ENCODE results near the gene CST8. TPM values are rescaled to one million over a fixed set of nuclear protein-coding genes. Genes with fewer than 3 reads are reported as not detected.

CST8 gene
- total RNA-seq, 1 experiment from 2014 or later: not detected

DNA sequence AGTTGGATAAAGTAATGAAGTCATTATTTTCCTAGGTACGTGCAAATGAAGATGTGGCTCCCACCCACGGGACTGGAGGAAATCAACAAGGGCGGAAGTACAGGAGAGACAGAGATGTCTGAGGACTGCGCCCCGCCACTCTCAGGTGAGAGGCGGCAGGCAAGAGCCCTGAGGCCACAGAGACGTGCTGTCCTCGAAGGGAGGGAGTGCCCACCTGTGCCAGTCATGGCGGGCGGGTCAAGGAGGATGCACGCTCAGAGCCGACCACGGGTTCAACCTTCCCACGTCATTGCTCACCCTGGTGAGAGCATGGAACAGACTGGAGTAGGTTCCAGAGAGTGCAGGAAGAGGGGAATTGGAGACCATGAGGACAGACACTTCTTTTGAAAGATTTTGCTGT, 12.7 kb downstream of the CST8 start:
- no peaks in the 10 kb centered on the region for H3K4me1 Mint-ChIP-seq (ENCODE audit: insufficient read depth, unreplicated experiment)
- H3K9me3 Mint-ChIP-seq (ENCODE audit: unreplicated experiment): no peaks in the 10 kb centered on the region
- no TSS peak for BruUV-seq (replicated peaks)
- intact Hi-C loops (cut with micrococcal nuclease): no loop called here
- no peaks in the 10 kb centered on the region for H3K36me3 Mint-ChIP-seq (ENCODE audit: insufficient read depth, unreplicated experiment)
- CTCF ChIA-PET: interaction anchor here (1.4 kb wide), 1 partner anchor 62 kb away, joined by 3 read pairs; no protein-coding TSS in a partner anchor
- POLR2A ChIA-PET: no interaction called here
- TF ChIP-seq, protein P1, sequence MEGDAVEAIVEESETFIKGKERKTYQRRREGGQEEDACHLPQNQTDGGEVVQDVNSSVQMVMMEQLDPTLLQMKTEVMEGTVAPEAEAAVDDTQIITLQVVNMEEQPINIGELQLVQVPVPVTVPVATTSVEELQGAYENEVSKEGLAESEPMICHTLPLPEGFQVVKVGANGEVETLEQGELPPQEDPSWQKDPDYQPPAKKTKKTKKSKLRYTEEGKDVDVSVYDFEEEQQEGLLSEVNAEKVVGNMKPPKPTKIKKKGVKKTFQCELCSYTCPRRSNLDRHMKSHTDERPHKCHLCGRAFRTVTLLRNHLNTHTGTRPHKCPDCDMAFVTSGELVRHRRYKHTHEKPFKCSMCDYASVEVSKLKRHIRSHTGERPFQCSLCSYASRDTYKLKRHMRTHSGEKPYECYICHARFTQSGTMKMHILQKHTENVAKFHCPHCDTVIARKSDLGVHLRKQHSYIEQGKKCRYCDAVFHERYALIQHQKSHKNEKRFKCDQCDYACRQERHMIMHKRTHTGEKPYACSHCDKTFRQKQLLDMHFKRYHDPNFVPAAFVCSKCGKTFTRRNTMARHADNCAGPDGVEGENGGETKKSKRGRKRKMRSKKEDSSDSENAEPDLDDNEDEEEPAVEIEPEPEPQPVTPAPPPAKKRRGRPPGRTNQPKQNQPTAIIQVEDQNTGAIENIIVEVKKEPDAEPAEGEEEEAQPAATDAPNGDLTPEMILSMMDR (IDR thresholded peaks at IDR 0.05; ENCODE audit: unreplicated experiment): no peak
- H3K27ac Mint-ChIP-seq (ENCODE audit: low read depth, unreplicated experiment): no peak overlapping the region
- H3K4me3 Mint-ChIP-seq (ENCODE audit: unreplicated experiment): no peak overlapping the region
- peaks cover 8% of the 10 kb centered on the region for H3K27me3 Mint-ChIP-seq (ENCODE audit: insufficient read depth, unreplicated experiment)
- DNase-seq (ENCODE audit: unreplicated experiment): no peak

DNA sequence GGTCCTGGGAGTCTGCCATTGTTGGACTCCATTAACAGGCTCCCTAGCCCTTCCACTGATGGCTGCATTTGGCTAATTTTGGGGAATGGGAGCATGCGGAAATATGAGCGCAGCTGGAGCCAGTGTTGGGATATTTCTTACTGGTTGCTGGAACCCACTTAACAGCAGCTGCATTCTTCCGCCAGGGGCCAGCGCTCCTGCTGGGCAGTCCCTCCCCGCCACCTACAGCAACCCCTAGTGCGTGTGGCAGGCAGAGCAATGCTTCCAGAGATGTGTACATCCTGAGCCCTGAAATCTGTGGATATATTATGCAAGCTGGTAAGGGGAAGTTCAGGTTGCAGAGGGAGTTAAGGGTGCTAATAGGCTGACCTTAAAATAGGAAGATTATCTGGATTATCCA, 16.4 kb downstream of the CST8 start:
- H3K9me3 Mint-ChIP-seq (ENCODE audit: unreplicated experiment): no peaks in the 10 kb centered on the region
- H3K27me3 Mint-ChIP-seq (ENCODE audit: insufficient read depth, unreplicated experiment): peaks cover 8% of the 10 kb centered on the region
- POLR2A ChIA-PET: no interaction called here
- CTCF ChIA-PET: interaction anchor here (0.9 kb wide), 2 partner anchors 64 to 100 kb away, joined by 3 read pairs; no protein-coding TSS in a partner anchor
- no peak overlapping the region for H3K27ac Mint-ChIP-seq (ENCODE audit: low read depth, unreplicated experiment)
- intact Hi-C loops (cut with micrococcal nuclease): no loop called here
- TF ChIP-seq, protein P1 (IDR thresholded peaks at IDR 0.05; ENCODE audit: unreplicated experiment): no peak
- peaks cover 6% of the 10 kb centered on the region for H3K36me3 Mint-ChIP-seq (ENCODE audit: insufficient read depth, unreplicated experiment)
- no TSS peak for BruUV-seq (replicated peaks)
- no peak for DNase-seq (ENCODE audit: unreplicated experiment)
- no peak overlapping the region for H3K4me3 Mint-ChIP-seq (ENCODE audit: unreplicated experiment)
- no peaks in the 10 kb centered on the region for H3K4me1 Mint-ChIP-seq (ENCODE audit: insufficient read depth, unreplicated experiment)

DNA sequence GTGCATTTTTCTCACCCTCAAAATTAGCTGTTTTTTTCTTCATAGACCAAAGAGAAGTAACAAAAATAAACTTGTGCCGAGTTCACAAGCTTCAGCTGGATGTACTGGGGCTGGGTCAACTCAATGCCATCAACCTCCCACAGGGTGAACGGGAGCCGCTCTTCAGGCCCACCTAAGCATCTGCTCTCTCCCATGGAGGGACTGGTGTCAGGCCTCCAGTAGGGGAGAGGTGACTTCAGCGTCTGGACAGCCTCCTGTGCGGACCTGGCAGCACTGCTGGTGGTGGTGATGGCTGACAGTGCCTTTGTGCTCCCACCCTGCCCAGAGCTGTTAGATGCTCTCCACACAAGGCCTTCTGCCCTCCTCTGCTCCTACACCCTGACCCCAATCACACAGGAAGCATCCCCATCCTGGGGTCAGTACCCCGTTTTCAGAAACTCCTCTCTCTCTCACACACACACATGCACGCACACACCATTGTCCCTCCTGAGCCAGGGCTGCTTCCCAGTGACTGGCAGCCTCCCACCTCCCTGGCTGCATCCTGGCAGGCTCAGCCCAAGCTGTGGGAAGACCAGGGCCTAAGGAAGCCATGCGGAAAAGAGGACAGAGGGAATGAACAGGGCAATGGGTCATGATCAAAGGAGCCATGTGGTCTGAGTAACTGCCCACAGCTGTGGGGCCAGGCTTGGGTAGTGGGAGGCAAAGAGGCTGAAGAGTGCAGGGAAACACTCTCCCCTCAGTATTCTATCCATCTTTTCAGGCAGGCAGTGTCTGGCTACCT, 17.7 kb downstream of the CST8 start:
- Mint-ChIP-seq H3K27me3 (ENCODE audit: insufficient read depth, unreplicated experiment) (peaks cover 5% of the 10 kb centered on the region), H3K9me3 (ENCODE audit: unreplicated experiment) (no peaks in the 10 kb centered on the region), H3K27ac (ENCODE audit: low read depth, unreplicated experiment) (no peak overlapping the region), H3K36me3 (ENCODE audit: insufficient read depth, unreplicated experiment) (peaks cover 6% of the 10 kb centered on the region), H3K4me1 (ENCODE audit: insufficient read depth, unreplicated experiment) (no peaks in the 10 kb centered on the region), H3K4me3 (ENCODE audit: unreplicated experiment) (no peak overlapping the region)
- DNase-seq (ENCODE audit: unreplicated experiment): no peak
- ChIA-PET POLR2A (interaction anchor here (0.5 kb wide), 1 partner anchor 153 kb away, joined by 3 read pairs; no protein-coding TSS in a partner anchor), CTCF (interaction anchor here (0.5 to 1.3 kb wide), 6 partner anchors 20 to 1174 kb away, joined by 3 to 6 read pairs (median 3); no protein-coding TSS in a partner anchor)
- intact Hi-C loops (cut with micrococcal nuclease): no loop called here
- no TSS peak for BruUV-seq (replicated peaks)
- TF ChIP-seq, protein P1 (IDR thresholded peaks at IDR 0.05; ENCODE audit: unreplicated experiment): no peak

DNA sequence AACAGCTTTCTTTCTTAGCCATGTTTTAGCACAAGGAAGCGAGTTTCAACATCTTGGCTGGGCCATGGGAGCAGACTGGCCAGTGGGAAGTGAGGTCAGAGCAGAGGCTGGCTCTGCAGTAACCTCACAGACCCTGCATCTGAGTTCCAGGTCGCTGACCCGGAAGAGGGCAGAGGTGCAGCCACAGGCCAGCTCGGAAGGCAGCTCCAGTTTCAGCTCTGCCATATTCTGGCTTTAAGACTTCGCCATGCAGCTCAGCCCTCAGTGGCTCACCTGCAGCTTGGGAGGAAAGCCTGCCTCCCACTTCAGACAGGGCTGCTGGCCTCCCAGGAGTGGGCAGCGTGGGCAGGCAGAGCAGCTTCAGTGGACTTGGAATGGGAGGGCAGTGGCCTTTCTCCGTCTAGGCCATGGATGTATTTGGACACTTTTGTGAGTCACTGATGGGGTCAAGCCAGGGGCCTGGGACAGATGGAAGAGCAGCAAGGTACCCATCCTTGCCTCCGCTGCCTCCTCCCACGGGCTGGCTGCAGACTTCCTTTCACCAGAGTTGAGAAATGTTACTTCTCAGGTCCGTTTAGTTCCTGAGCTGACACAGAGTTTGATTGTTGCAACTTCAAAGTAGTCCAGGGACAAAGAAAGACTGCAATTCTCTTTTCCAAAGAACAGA, 18.5 kb downstream of the CST8 start:
- intact Hi-C loops (cut with micrococcal nuclease): no loop called here
- no peak overlapping the region for H3K4me3 Mint-ChIP-seq (ENCODE audit: unreplicated experiment)
- peaks cover 6% of the 10 kb centered on the region for H3K36me3 Mint-ChIP-seq (ENCODE audit: insufficient read depth, unreplicated experiment)
- H3K4me1 Mint-ChIP-seq (ENCODE audit: insufficient read depth, unreplicated experiment): no peaks in the 10 kb centered on the region
- BruUV-seq (replicated peaks): no TSS peak
- ChIA-PET CTCF (interaction anchor here (0.7 to 1.3 kb wide), 2 partner anchors 35 to 62 kb away, joined by 3 read pairs; no protein-coding TSS in a partner anchor), POLR2A (no interaction called here)
- H3K27me3 Mint-ChIP-seq (ENCODE audit: insufficient read depth, unreplicated experiment): no peaks in the 10 kb centered on the region
- TF ChIP-seq, protein P1 (IDR thresholded peaks at IDR 0.05; ENCODE audit: unreplicated experiment): no peak
- no peaks in the 10 kb centered on the region for H3K9me3 Mint-ChIP-seq (ENCODE audit: unreplicated experiment)
- H3K27ac Mint-ChIP-seq (ENCODE audit: low read depth, unreplicated experiment): no peak overlapping the region
- DNase-seq (ENCODE audit: unreplicated experiment): no peak

Measured in MCF 10A (cell line).